ENCODE data around the gene PROZ.

PROZ gene

GRCh38 chr13:113196970-113197737, 38.7 kb downstream of the PROZ start:
- POLR2A ChIA-PET = no interaction called here
- Histone ChIP-seq H3K36me3 (ENCODE audit: control insufficient read depth in 2 of 2, insufficient read depth in 1 of 2, low read length in 2 of 2) (peaks cover 23 to 77% of the 10 kb centered on the region in 2 experiments), H3K27ac (ENCODE audit: extremely low read depth, low read depth, low read length) (no peak overlapping the region), H3K4me1 (ENCODE audit: control insufficient read depth, insufficient read depth, low read length) (no peaks in the 10 kb centered on the region), H3K9me3 (ENCODE audit: control insufficient read depth, insufficient read depth, low read depth, low read length) (no peaks in the 10 kb centered on the region), H3K4me3 (ENCODE audit: low read depth, low read length) (no peak overlapping the region)
- TF ChIP-seq INSM2 (tag by site-specific recombination; IDR thresholded peaks at IDR 0.05) = no peak
- no peak for TF ChIP-seq ZNF19 (tag by site-specific recombination; IDR thresholded peaks at IDR 0.05; ENCODE audit: low read depth)
- TF ChIP-seq ZNF747 (tag by site-specific recombination; IDR thresholded peaks at IDR 0.05) = no peak
- TF ChIP-seq ZNF157 (tag by site-specific recombination; IDR thresholded peaks at IDR 0.05) = no peak
- TF ChIP-seq ZNF624 (tag by site-specific recombination; IDR thresholded peaks at IDR 0.05) = no peak
- TF ChIP-seq ZNF426 (tag by site-specific recombination; IDR thresholded peaks at IDR 0.05) = no peak
- no peak for TF ChIP-seq ZNF645 (tag by site-specific recombination; IDR thresholded peaks at IDR 0.05)
- TF ChIP-seq ZNF558 (tag by site-specific recombination; IDR thresholded peaks at IDR 0.05) = no peak
- no peak for TF ChIP-seq OVOL3 (tag by site-specific recombination; IDR thresholded peaks at IDR 0.05)
- TF ChIP-seq ZNF10 (tag by site-specific recombination; IDR thresholded peaks at IDR 0.05) = no peak
- TF ChIP-seq ZNF626 (tag by site-specific recombination; IDR thresholded peaks at IDR 0.05) = no peak
- no peak for TF ChIP-seq SCRT1 (tag by site-specific recombination; IDR thresholded peaks at IDR 0.05; ENCODE audit: borderline replicate concordance)
- TF ChIP-seq ZNF768 (tag by site-specific recombination; IDR thresholded peaks at IDR 0.05) = no peak
- no peak for TF ChIP-seq PRDM4 (tag by site-specific recombination; IDR thresholded peaks at IDR 0.05)
- TF ChIP-seq ZNF138 (tag by site-specific recombination; IDR thresholded peaks at IDR 0.05; ENCODE audit: borderline replicate concordance) = no peak
- TF ChIP-seq KLF10 (tag by site-specific recombination; IDR thresholded peaks at IDR 0.05) = no peak
- no peak for TF ChIP-seq ZNF274 (IDR thresholded peaks at IDR 0.05; ENCODE audit: low read length)
- TF ChIP-seq ZNF274 (tag by site-specific recombination; IDR thresholded peaks at IDR 0.05; ENCODE audit: borderline replicate concordance) = no peak
- TF ChIP-seq ZNF26 (tag by site-specific recombination; IDR thresholded peaks at IDR 0.05) = no peak
- no peak for TF ChIP-seq ZNF221 (tag by site-specific recombination; IDR thresholded peaks at IDR 0.05; ENCODE audit: borderline replicate concordance)
- CTCF ChIA-PET = interaction anchor here (1.0 kb wide), 1 partner anchor 18 kb away, joined by 4 read pairs; no protein-coding TSS in a partner anchor
